GM19351 (cell line): ENCODE measurements around the gene TRAPPC12.
"Not testable (repeated sequence)": the region's sequence is repeated elsewhere in the genome, so short reads cannot be mapped to it uniquely, and the experiment has no call there.

Source experiments
- ATAC-seq: cut with Tn5 transposase; IDR thresholded peaks from one replicate; pipeline ENCODE4 v1.9.1; 2021; ENCODE audit warnings: mild to moderate bottlenecking, moderate library complexity; ENCODE audit not compliant: unreplicated experiment

TRAPPC12 gene

DNA sequence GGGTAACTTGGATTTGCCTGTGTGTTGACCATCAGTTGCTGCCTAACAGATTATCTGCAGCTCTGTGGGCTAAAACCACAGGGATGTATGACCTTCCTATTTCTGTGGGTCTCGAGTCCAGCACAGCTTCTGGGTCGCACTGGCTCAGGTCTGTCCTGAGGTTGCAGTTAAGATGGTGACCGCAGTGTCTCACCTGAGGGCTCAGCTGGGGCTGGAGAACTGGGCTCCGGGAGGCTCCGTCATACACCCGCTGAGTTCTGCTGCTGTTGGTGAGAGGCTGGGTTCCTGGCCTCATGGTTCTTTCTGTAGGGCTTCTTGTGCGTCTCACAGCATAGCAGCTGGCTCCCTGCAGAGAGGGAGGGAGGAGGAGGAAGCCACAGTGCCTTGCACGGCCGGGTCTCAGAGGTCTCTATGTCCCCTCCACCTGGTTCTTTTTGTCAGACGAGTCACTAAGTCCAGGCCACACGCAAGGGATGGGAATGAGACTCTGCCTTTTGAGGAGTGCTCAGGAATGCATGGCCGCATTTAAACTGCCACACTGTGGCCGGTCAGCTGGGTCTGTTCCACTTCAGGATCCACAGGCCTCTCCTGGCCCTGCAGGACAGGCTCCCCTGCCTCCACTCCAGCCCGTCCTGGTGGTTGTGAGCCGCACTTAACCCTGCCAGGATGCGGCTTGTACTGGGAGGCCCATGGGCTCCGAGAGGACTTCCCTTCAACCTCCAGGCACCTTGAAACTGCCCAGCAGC lies 72.6 kb downstream of the TRAPPC12 start:
- no peak for ATAC-seq

DNA sequence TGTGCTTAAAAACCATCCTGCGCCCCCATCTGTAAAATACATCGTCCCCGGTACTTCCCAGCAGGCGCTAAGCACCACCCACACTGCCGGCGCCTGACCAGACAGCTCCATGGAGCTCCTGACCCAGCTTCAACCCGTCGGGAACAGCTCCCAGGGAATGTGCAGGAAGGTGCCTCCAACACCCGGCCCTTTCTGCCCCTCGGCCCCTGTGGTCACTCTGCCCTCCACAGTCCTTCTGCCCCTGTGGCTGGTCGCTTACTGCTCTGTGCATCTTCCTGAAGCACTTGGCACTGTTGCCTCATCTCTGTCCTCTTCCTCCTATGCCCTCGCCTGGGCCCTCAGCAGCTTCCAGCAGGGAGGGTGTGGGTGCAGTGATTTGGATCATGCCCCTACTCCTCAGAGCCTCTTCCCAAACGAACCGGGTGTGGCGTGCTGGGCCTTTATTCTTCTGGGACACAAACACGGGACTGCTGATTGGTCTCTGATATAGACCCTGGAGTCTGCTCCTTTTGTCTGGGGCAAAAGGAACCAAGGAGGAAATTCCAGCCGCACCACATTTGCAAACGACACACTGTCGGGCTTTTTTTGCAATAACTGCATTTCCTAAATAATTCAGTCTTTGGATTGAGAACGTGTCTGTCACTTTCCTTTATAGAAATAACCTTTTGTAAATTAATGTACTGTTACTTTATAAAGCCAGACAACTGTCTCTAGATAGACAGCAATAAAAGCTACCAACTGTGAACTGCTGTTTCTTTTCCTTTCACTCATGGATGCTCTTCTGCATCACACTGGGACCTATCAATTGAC lies 73.9 kb downstream of the TRAPPC12 start:
- no peak for ATAC-seq

DNA sequence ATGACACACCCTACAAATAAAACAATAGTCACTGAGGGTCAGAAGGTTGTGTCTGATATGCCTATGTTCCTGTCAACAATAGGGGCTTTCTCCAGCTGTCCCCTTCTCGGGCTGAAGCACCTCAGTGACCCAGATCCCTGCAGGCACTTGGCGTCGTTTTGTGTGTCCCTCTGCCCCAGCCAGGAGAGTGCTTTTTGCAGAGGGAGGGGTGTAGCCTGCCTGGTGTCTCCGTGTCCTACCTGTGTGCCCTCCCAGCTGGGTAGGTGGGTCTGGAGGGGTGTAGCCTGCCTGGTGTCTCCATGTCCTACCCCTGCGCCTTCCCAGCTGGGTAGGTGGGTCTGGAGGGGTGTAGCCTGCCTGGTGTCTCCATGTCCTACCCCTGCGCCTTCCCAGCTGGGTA lies 74.5 kb downstream of the TRAPPC12 start:
- not testable (repeated sequence) for ATAC-seq

DNA sequence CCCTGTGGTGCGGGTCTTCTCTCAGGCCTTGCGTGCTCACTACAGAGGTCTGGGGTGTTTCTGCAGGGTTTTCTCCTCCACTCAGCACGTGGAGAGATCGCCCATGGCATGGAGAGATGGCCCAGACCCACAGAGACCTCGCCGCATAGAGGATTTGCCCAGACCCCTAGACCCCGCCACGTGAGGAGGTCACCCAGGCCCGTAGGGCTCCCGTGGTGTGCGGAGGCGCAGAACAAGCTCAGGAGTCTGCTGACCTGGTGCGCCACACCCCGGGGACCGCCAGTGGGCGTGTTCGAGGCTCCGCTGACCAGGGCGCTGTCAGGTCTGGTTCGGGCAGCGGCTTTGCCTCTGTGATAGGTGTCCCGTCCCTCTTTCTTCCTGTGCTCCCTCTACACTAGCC lies 75.3 kb downstream of the TRAPPC12 start:
- ATAC-seq: no peak

DNA sequence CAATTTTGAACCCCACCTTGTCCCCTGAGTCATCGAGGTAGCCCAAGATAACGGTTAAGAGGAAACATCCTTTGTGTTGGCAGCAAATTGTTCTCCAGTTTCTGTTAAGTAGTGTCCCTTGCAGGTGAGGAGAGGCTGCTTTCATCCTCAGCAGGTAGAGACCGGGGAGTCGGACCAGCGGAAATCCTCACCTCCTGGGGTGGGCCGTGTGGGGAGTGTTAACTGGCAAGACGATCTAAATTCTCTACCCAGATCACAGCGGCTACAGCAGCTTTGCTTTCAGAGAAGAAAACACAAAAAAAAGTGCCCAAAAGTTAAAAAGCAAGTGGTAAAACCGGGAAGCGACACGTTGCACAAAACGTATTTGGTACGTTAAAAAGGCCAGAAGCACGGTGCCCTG lies 76.6 kb downstream of the TRAPPC12 start:
- ATAC-seq: no peak

DNA sequence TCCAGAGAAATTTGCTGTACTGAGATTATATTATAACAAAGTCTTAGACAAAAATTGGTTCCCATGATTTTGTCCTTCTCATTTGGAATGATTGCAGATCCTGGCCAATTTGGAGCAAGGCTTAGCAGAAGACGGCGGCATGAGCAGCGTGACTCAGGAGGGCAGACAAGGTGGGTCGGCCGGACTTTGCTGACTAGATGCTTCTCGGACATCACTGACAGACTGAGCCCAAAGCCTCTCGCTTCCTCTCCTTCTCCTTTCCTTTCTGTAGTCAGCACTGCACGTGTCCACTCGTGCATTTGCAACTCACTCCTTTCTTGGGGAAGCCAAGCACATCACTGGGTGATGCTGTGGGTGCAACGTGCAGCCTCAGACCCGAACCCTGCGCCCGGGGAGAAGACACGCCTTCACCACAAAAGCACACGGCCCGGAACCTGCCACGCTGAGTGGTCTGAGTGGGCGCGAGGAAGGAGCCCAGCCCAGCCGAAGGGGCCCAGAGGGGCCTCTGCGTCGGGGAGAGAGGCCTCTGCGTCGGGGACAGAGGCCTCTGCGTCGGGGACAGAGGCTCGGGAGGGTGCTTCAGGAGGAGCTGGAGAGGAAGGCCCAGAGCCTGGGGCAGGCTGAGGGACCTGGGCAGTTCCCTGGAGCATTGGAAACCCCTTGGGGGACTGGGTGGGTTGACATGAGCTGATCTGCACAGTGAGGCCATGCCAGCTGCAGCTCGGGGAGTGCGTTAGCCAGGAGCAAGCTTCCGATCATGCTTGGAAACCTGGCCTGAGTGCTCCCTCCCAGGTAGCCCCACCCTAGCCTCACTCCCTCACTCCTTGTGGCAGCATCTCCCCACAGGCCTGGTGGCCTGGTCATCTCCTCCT lies 78.3 kb downstream of the TRAPPC12 start:
- no peak for ATAC-seq

DNA sequence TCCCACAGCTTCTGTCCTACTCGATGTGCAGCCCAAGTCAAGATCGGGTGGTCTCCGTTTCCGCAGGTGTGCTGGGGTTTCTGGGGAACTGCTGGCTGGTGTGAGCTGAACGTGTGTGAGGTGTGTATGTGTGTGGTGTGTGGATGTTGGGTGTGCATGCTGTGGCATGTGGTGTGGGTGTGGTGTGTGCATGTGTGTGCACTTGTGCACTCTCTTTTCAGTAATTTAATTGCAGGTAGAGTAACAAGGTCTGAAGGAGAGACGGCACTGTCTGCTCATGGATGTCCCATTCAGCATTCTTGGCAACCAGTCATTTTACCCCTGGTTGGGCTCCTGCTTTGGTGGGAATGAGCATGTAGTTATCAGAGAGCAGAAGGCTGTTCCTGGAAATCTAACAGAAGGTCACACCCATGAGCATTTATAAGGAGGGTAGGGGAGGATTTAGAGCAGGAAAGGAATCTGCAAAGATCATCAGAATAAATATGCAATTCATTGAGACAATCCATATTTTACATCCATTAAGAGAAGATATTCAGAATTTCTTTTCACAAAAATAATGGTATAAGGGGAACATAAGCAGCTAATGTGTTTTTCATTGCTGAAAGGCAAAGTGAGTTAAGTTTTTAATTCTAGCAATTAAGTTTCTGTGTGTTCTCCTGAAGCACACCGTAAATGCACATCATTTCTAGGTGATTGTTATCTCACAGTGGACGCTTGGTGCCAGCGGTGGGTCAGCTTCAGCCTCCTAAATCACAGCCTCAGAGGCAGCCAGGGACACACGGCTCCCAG lies 79.1 kb downstream of the TRAPPC12 start:
- no peak for ATAC-seq

DNA sequence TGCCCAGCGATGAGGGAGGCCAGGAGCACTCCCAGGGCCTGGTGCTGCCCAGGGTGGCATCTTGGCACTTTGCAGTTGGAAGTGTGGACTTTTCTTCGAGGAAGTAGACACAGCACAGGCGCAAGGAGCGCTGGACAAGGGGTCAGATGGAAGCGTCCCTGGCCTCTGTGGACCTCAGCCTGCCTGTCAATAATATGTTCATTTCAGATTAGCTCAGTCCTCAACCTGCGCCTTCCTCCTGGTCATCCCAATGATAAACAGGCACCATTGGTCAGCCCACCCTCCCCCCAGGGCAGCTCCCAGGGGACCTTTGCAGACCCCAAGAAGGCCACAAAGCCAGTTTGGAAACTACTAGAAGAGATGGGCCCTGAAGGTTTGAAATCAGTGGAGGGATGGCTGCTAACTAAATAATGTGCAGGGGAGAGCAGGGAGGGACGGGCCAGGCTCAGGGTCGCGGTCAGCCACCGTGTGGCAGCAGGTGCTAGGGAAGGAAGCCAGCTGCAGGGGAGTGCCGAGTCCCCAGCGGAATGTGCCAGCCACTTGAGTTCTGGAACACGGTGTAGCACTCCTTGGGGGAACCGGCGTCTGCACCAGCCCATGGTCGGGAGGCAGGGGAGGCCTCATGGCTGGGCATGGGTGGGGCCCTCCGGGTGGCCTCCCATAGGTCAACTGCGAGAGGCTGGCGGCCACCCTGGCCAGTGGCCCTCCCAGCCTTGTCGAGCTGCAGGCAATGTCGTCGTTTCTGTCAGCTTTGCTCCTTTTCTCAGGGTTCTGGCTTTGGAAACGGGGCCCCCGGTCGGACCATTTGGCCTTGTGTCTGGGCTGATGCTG lies 79.9 kb downstream of the TRAPPC12 start:
- ATAC-seq: no peak

DNA sequence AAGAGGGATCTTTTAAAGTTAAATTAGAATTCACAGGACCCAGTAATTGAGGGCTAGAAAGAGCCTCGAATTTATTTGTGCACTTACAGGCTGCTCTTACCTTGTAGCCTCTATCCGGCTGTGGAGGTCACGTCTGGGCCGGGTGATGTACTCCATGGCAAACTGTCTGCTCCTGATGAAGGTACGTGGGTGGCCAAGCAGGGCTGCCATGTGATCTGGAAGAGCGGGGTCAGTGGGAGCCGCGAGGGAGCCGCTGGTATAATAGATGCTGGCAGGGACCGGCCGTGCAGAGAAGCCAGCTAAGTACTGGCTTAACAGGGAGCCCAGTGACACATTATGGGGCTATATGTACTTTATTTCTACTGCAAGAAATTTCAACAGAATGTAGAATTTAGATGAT lies 80.7 kb downstream of the TRAPPC12 start:
- no peak for ATAC-seq

DNA sequence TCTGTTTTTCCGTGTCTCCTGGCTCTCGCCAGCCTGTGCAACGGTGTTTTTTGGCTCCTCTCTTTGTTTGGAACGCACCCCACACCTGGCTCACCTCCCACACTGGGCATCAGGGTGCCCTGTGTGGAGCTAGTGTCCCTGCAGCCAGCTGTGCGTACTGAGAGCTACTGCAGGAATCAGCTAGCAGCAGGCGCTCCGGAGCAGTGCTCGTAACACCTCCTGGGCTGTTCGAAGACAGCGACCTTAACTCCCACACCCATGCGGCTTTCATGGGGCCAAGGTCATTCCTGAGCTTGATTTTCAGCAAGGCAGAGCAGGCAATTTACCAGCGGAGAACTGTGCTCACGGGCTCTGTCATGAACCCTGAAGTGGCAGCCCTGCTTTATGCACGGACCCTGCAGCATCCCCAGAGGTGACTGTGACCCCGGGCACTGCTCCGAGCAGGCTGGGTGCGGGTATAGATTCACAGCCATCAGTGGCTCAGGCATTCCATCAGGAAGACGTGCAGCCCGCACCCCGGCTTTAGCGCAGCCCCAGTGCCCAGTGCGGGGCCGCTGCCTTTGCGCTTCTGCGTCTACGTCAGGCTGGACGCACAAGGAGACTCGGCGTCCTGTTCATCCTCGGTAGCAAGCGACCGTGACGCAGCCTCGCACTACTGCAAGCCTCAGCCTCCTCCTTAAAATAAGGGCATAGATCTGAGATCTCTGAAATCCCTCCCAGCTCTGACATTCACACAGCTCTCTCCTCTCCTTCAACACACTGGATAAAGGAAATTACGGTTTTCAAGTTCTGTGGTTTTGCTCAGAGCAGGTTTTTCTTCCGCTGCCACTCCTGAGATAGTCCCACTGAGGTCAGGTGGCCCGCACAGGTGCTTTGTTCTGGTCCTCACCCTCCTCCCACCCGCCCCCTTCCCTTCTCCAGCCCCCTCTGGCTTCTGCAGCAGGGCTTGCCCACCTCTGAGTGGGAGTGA lies 81.6 kb downstream of the TRAPPC12 start:
- no peak for ATAC-seq

DNA sequence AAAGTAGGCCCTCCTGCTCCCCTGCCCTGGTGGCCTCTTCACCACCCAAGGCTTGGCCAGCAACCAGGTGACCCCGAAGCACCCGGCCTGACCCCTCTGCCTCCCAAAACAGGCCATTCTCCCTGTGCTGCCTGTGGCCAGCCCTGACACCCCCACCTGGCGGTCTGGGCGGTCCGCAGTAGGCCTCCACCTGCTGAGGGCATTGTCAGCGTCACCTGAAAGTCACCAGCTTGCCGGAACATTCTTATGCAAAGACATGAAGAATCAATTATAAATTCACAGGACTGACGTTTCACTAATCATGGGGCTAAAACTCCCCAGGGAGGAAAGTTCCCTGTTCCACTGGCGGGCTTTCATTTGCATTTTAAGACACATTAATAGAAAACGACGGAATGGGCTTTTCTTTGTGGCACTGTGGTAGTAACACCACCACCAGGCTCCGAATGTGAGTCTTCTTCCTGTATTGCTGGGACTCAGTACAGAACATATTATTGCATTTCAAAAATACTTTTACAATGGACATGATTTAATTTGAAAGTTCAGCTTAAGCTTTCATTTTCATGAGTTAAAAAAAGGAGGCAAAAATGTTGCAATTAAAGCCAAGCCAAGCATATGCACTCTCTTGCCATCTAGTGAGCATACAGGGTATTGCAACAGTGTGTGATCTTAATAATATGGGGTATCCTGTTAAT lies 82.5 kb downstream of the TRAPPC12 start:
- ATAC-seq: peak; percentile 75

DNA sequence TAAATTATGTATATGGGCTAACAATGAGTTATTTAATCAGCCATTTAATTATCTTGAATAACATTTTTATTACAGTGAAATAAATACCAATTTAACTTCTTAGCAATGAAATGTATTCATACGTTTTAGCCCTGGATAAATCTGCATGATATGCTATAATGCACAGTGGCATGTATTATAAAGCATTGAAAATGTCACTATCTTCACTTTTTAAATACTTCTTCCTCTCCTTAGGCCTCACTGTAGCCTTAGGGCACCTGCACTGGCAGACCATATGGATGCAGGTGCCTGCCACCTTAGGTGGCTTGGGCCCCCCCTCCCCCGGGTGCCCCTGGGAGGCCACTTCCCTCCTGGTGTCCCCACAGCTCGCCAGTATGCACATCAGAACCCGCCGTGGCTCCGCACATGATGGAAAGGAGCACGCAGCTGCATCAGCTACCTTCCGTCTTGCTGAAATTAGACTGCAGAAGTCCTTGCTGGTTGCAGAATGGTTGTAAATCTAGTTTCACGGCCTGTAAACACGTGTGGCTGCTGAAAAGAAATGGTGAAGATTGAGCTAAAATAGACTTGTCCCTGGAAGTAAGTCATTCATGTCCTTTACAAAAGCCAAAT lies 83.1 kb downstream of the TRAPPC12 start:
- ATAC-seq: peak; percentile 5

DNA sequence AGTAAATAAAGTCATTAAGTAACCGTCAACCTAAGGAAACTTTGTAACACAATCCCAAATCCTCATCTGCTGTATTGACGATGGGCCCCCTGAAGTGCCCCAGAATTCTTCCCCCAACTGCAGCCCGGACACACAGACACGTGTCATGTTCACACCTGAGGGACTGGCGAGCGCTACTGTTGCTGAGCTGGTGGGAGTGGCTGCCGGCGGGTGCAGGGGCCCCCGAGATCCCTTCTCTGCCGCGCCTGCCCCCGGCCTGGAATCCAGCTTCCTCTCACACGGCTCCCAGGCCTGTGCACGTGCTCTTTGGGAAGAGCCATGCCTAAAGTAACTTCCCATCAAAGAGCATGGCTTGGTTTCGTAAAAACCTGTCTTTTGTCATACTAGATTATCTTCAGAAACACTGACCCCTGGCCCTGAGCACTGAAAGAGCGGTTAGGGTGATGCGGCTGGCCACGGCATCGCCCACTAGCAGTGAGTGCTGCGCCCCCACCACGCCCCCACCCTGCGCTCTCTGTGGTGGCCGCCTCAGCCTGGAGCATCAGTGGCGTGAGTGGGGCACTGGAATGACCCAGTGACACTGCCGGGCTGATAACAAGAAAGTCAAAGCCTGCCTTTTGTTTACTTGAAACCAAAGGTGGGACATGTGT lies 83.8 kb downstream of the TRAPPC12 start:
- ATAC-seq: no peak

DNA sequence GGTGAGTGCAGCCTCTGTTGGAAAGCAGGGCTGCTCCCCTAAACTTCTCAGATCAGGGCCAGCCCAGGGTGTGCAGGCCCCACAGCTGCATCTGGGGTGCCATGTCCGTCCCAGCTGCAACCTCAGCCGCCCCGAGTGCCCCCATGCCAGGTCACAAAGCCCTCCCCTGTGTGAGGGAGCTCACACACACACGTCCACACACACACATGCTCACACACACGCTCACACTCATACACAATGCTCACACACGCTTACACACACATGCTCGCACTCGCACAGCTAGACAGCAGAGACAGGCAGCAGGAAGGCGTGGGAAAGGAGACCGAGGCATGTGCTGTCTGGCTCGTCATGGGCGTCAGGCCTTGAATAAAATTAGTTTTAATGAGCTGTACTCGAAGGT lies 84.5 kb downstream of the TRAPPC12 start:
- no peak for ATAC-seq

DNA sequence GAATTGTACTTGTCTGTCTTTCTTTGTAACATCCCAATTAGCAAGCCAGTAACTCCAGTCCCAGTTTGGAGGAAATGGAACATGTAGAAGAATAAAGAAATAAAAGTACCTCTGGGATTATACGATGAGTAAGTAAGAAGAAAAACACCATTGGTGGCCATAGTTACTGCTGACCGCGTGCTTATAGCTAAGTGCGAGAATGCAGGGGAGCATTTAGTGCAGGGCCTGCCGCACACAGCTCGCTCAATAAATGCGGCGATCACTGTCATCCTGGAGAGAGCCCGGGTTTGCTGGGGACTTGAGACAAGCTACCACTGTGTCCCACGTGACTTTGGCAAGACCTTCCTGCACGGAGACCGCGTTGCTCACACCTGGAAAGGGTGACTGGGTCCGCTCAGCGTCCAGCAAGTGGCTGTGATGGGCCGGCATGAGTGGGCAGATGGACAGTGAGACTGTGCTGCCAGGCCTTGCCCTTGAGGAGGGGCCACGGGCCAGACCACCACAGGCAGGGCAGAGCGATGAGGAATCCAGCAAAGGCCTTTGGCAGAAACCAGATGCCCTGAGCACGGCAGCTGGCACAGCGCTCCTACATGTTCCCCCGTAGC lies 85.0 kb downstream of the TRAPPC12 start:
- no peak for ATAC-seq

DNA sequence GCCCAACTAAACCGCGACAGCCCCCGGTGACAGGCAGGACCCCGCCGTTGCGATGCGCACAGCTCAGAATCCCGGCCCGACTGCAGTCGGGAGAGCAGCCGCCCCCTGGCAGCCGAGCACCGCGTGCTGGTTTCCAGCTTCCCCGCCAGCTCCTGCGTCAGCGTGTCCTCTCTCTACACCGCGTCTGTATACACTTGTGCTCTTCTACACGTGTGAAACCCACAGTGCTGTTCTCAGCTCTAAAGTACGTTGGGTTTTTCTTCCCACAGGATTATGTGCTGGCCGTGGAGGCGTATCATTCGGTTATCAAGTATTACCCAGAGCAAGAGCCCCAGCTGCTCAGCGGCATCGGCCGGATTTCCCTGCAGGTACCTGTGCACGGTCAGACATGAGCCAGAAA lies 85.8 kb downstream of the TRAPPC12 start:
- ATAC-seq: no peak
